Posterior cingulate gyrus (tissue), 11 donors: Measurements from ENCODE around the gene TRIOBP.
"Not testable (repeated sequence)": the region's sequence is repeated elsewhere in the genome, so short reads cannot be mapped to it uniquely, and the experiment has no call there.

Source experiments
- DNase-seq, 10 donors: peaks; one replicate each; pipeline versions ENCODE4 v3.0.0 to v3.0.0-alpha.2; 2020 to 2021; ENCODE audit warnings: mixed read lengths in 3 of 10
- intact Hi-C: fragments of 100-400 bp; cut with DNase I; formaldehyde crosslinking; loops from one replicate; pipeline ENCODE4 v1.15.1; 2023

The TRIOBP gene

DNA sequence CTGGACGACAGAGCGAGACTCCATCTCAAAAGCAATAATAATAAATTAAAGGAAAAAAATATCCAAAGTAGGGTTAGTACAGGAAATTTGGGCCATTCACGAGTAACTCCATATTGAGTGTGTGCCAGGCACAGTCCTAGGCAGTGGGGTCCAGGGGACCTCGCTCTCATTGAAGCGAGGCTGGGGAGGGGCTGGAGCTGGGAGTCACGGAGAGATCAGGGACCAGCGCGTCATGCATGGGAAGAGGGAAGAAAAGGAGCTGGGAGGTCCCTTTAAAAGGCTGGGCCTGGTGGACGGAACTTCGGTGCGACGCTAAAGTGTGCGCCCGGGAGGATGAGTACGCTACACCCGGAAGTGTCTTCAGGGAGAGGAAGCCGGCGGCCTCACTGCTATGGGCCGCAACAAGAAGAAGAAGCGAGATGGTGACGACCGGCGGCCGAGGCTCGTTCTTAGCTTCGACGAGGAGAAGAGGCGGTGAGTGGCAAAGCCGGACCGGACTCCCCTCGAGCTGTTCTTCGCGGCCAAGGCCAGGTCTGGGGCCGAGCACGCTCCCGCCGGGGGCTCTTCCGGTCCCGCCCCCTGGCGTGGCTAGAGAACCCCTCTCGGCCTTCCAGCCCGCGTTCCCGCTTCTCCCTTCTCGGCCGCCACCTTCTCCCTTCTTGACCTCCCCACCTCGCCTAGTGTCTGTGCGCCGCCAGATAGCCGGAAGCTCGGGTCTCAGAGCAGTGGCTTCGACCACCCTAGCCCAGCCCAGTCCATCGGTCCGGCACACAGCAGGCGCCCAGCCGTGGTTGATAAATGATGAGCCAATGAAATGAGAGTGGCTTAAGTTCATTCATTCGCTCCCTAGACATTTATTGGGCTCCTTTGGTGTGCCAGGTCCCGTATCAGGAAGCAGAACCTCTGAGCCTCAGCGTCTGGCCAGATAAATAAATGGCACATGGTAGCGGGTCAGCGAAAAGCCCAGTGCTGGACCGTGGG is 10.6 kb upstream of the TRIOBP start, which contains the start of gene NOL12:
NOL12 (plus strand) TSS at position 342 of the 981 bp plus-strand sequence; CDS start at position 392, 50 bp downstream.
- peak; percentile 74 to 97 (median 80) for DNase-seq
- intact Hi-C loops = loop anchor here (5.0 kb wide), 1 partner anchor 44 kb away; no protein-coding TSS in a partner anchor

DNA sequence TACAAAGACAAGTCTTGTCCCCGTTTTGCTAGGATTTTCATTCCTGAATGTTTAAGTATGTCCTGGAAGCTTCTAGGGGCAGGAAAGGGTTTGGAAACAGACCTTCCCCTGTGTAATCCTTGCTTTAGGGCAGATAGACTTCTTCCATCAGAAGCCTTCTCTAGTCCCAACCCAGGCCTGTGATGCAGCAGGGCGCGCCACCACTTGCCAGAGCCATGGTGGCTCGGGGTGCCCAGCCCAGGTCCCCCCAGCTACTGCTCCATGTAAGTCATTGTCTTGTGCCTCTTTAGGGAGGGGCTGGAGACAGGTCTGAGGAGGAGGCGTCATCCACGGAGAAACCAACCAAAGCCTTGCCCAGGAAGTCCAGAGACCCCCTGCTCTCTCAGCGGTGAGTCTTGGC is 6.4 kb upstream of the TRIOBP start:
- intact Hi-C loops = no loop called here
- no peak for DNase-seq

DNA sequence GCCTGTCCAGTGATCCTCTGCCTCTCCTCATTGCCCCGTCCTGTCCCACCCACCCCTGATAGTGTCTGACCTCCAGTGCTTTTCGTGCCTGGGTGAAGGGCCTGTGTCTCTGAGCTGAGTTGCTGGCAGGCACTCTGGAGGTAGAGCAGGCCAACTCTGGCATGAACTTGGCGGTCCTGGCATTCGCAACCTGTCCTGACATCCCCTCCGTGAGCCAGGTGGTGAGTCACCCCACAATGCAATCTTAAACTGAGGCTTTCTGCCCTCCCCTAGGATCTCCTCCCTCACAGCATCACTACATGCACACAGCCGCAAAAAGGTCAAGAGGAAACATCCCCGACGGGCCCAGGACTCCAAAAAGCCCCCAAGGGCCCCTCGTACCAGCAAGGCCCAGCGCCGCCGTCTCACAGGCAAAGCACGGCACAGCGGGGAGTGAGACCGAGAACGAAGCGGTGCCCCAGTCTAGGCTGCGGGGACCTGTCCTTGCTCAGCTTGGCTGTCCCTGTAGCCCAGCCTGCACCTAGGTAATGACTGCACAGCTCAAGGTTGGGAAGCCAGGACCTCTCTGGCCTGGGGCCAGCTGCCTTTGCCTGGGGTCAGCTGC is 5.8 kb upstream of the TRIOBP start:
- DNase-seq = no peak
- intact Hi-C loops = no loop called here

DNA sequence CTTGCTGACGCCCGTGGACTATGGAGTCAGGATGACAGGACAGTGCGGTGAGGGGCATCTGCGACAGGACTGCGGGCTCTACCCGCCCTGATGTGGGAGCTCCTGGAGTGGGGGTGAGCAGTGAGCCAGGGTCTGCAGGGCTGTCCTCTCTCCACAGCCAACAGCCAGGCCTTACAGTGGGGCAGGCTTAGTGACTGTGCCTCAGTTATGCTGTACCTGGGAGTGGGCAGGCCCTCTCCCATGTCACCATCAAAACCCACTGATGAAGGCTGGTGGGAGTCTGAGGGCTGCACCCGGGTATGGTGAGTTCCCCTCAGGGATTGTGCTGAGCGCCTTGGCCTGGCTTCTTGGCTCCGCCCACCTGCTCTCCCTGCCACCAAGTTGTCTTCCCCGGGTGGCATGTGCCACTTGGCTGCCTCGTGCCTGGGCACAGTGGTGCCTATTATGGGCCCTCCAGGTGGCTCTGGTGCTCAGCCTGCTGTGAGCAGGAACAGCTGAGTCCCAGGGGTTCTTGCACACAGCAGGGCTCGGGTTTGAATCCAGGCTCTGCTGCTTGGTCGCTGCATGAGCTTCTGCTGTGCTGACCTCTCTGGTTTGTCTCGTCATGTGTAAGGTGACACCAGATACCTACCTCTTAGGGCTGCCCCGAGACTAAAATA is 4.1 kb upstream of the TRIOBP start:
- intact Hi-C loops = no loop called here
- peak in 1 of 10 donors; percentile 77 for DNase-seq

DNA sequence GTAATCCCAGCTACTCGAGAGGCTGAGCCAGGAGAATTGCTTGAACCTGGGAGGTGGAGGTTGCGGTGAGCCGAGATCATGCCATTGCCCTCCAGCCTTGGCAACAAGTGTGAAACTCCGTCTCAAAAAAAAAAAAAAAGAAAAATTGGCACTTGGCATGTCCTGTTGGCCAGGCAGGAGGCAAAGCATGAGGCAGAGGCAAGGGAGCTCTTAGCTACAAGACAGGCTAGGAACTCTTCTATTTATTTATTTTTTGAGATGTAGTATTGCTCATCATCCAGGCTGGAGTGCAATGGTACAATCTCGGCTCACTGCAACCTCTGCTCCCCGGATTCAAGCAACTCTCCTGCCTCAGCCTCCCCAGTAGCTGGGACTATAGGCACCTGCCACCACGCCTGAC is 2.7 kb upstream of the TRIOBP start:
- intact Hi-C loops, DNase-seq: not testable (repeated sequence)

DNA sequence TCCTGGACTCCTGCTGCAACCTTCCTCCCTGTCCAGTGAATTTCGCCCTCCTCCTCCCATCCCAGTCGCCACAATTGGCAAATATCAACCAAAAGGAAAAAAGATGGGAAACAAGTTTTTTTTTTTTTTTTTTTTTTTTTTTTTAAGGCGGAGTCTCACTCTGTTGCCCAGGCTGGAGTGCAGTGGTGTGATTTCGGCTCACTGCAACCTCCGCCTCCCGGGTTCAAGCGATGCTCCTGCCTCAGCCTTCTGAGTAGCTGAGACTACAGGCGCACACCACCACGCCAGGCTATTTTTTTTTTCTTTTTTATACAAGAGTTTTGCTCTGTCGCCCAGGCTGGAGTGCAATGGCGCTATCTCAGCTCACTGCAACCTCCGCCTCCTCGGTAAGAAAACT is 590 bp upstream of the TRIOBP start:
- intact Hi-C loops, DNase-seq: not testable (repeated sequence)

DNA sequence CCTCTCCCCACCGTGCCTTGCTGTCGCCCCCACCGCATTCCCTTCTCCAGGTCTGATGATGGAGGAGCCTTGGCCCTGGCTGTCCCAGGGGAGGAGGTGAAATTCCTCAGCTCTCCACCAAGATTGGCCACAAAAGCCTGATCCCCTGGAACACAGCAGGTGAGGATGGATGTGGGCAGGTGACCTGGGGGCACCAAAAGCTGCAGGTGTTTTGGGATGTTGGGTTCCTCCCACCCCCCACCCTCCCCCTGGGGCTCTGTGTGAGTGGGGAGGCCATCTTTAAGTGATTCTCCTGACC is 639 bp downstream of the TRIOBP start:
- DNase-seq = no peak
- intact Hi-C loops = no loop called here

DNA sequence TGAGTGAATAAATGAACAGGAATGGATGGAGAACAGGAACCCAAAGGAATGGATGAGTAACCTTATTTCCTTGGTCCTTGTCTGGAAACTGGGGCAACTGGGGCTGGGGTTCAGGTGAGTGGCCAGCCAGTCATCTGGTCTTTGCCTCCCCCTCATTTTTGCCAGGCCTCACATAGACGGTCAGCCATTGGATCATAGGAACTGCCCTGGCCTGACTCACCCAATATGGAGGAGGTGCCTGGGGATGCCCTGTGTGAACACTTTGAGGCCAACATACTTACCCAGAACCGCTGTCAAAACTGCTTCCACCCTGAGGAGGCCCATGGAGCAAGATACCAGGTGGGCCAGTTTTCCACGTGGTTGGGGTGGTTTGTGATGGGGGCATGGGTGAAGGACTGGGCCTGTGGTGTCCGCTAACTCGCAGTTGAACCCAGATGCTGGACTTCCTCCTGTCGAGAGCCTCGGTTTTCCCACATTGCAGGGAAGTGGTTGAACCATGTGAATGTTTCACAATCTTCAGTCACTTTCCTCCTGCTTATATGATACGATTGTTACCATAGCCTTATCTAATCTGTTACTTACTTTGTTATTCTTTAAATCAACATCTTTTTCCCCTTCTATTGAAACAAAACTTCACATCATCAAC is 4.4 kb downstream of the TRIOBP start:
- intact Hi-C loops = no loop called here
- no peak for DNase-seq

DNA sequence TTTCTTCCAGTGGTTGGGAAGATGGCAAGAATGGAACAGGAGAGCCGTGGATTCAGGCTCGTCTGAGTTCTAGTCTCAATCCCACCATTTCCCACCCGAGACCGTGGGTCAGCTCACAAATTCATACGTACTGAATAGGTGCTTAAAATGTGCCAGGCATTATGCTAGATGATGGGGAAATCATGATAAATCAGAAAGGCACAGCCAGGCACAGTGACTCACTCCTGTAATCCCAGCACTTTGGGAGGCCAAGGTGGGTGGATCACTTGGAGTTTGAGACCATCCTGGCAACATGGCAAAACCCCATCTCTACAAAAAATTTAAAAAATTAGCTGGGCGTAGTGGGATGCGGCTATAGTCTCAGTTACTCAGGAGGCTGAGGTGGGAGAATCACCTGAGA is 7.1 kb downstream of the TRIOBP start:
- intact Hi-C loops = no loop called here

DNA sequence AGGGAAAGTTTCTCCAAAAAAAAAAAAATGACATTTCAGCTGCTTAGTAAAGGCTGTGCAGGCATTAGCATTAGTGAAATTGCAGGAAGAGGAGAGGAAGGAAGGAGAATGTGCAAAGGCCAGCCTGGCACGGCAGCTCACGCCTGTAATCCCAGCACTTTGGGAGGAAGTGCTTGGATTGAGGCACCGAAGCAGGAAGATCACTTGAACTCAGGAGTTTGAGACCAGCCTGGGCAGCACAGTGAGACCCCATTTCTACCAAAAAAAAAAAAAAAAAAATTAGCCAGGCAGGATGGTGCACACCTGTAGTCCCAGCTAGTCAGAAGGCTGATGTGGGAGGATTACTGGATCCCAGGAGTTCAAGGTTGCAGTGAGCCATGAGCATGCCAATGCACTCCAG is 7.8 kb downstream of the TRIOBP start:
- DNase-seq = no peak
- intact Hi-C loops = no loop called here

More for the DNA sequence above, 7.1 kb downstream of the TRIOBP start:
- DNase-seq = no peak

DNA sequence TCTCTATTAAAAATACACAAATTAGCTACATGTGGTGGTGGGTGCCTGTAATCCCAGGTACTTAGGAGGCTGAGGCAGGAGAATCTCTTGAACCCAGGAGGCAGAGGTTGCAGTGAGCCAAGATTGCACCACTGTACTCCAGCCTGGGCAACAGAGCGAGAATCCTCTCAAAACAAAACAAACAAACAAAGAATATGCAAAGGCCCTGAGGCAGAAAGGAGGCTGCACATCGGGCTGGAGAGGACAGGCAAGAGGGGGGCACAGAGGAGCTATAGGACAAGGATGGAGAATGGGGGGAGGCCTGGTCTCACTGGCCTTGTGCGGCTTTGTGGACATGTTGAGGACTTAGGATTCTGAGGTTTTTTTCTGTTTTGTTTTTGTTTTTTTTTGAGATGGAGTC is 8.4 kb downstream of the TRIOBP start:
- DNase-seq = no peak
- intact Hi-C loops = no loop called here

DNA sequence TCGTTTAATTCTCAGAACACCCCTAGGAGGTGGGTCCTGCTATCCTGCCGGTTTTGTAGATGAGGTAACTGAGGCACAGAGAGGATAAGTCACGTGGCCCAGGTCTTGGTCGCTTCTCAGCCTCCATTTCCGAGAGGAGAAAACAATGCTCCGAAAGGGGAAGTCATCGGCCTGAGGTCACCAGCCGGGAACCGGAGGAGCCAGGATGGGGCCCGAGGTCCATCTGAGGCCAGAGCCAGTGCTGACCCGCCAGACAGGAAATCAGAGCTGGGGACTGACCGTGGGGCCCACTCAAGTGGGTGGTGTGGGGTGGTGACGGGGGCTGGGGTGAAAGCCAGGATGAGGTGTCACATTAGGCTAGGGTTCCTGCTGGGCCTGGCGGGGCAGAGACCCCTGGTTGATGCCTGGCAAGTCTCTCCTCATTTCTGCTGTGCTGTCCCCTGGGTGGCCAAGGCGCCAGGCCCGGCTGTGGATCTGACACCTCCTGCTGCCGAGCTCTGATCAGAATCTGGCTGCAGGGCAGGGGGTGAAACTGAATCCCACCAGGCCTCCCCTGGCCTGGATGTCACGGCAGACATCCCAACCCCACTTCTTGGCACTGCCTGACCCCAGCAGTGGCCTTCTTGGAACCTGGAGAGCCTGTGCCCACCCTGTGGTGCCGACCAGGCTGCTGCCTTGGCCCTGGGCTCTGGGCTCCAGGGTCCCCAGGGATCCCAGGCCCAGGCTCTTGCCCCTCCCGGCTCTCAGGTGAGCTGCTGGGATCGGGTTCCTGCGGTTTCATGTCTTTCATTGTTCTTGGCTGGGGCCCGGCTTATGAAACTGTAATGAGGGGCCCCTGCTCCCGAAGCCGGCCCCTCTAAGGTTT is 12.0 kb downstream of the TRIOBP start:
- intact Hi-C loops = no loop called here
- peak in 1 of 10 donors; percentile 19 for DNase-seq

DNA sequence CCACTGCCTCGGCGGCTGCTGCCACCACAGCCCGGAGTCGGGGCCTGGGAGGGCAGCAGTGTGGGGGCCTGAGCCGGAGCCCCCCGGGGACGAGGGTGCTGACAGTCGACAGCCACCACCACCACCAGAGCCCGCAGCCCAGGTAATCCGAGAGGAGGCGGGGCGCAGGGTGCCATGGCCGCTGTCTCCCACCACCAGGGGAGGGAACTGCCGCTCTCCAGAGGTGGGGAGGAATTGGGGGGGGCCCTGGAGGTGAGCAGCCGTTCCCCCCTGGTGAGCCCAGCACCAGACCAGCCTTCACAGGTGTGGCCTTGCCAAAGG is 12.6 kb downstream of the TRIOBP start:
- no peak for DNase-seq
- intact Hi-C loops = no loop called here

DNA sequence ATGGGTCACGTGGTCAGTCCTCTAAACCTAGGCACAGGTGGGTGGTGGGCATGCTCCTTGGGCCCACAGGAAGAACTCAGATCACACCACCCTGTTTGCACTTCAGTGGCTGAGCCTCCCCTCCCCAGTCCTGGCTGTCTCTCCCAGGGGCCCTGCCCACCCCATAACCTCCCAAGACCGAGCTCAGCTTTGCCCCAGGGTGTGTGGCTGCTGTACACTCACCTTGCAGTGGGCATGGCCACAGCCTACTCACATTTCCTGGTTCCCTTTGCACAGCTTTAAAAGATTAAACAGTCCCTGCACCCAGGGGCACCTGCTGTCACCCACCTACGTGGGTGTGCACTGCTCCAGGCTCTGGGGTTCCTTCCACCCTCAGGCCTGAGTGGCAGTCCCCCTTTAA is 13.8 kb downstream of the TRIOBP start:
- intact Hi-C loops = no loop called here
- no peak for DNase-seq

DNA sequence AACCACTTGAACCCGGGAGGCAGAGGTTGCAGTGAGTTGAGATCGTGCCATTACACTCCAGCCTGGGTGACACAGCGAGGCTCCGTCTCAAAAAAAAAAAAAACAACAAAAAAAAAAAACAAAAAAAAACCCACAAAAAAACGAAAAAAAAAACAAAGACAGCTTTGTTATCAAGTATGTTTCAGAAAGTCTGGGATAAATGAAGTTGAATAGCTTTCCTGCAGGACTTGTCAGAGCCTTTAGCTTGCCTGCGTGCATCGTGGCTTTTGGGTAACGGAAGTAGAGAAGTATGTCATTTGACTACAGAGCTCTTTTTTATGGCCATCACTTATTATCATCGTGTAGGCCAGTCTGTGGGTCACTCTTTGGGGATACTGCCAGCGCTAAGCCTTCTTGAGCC is 14.6 kb downstream of the TRIOBP start:
- intact Hi-C loops = no loop called here
- no peak for DNase-seq

DNA sequence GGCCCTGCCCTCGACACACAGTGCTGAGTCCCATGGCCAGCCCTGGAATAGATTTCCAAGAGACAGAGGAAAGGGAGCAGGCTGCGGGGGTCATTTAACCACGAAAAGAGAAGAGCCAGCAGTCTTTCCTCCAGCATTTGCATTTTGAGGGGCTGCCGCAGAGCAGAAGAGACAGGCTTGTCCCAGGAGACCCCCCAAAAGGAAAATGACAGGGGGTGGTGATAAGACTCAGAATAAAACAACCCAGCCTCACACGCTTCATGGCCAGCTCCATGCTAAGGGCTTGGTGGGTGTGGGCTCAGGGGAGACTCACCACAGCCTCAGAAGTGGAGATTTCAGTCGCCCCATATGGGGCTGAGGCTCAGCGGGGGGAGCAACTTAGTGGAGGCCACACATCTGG is 16.9 kb downstream of the TRIOBP start:
- intact Hi-C loops = no loop called here
- DNase-seq = no peak

DNA sequence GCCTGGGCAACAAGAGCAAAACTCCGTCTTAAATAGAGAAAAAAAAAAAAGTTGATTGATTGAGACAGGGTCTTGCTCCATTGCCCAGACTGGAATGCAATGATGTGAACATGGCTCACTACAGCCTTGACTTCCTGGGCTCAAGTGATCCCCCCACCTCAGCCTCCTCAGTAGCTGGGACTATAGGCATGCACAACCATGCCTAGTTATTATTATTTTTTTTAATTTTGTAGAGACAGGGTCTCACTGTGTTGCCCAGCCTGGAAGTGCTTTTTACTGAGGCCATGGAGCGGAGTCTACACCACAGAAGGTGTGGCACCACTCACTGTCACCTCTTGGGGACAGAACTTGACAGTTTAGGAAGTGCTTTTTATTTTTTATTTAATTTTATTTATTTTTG is 17.8 kb downstream of the TRIOBP start:
- DNase-seq = no peak
- intact Hi-C loops = no loop called here

DNA sequence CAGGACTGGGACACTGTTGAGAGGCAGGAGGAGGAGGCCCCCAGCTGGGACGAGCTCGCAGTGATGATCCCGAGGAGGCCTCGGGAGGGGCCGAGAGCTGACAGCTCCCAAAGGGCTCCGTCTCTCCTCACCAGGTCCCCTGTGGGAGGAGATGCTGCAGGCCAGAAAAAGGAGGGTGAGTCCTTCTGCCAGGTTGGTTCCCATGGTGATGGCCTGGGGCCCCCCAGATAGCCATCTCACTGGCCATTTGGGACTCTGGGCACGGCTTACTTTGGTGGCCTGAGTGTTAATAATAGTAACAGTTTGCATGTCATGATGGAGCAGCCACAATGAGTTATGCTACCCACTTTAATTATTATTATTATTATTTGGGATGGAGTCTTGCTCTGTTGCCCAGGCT is 18.9 kb downstream of the TRIOBP start:
- DNase-seq = no peak
- intact Hi-C loops = no loop called here

DNA sequence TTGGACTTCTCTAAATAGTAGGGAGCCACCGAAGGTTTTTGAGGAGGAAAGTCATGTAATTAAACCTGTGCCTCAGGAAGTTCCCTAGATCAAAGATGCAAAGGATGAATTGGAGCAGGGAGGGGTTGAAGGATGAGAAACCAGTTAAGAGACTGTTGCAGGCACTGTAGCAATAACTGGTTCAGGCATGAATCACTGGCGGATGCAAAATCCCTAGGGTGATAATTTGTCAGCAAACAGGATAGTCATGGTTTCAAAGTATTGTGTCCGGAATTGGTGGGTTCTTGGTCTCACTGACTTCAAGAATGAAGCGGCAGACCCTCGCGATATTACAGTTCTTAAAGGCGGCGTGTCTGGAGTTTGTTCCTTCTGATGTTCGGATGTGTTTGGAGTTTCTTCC is 19.9 kb downstream of the TRIOBP start:
- intact Hi-C loops = no loop called here

DNA sequence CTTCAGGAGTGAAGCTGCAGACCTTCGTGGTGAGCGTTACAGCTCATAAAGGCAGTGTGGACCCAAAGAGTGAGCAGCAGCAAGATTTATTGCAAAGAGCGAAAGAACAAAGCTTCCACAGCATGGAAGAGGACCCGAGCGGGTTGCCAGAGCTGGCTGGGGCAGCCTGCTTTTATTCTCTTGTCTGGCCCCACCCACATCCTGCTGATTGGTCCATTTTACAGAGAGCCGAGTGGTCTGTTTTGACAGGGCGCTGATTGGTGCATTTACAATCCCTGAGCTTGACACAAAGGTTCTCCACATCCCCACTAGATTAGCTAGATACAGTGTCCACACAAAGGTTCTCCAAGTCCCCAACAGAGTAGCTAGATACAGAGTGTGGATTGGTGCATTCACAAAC is 20.4 kb downstream of the TRIOBP start:
- intact Hi-C loops, DNase-seq: not testable (repeated sequence)

More for the DNA sequence above, 19.9 kb downstream of the TRIOBP start:
- DNase-seq = no peak
